Colonic mucosa (tissue), 4 donors: ENCODE measurements around the gene ANXA7. TPM values are rescaled to one million over a fixed set of nuclear protein-coding genes. Genes with fewer than 3 reads are reported as not detected.
"Not testable (repeated sequence)": the region's sequence is repeated elsewhere in the genome, so short reads cannot be mapped to it uniquely, and the experiment has no call there.

Experiments
- DNase-seq: peaks from one replicate; pipeline ENCODE4 v3.0.0-alpha.2; 2020
- H3K27ac ChIP-seq: fragments of 200-600 bp; one replicate; pipeline ENCODE4 v1.8.0; 2021
- H3K27me3 ChIP-seq: fragments of 200-600 bp; one replicate; pipeline ENCODE4 v1.8.0; 2021
- H3K36me3 ChIP-seq: fragments of 200-600 bp; one replicate; pipeline ENCODE4 v1.8.0; 2021
- H3K4me1 ChIP-seq: fragments of 200-600 bp; one replicate; pipeline ENCODE4 v1.8.0; 2021; ENCODE audit warnings: mild to moderate bottlenecking
- H3K4me3 ChIP-seq: fragments of 200-600 bp; one replicate; pipeline ENCODE4 v1.8.0; 2021
- H3K9ac ChIP-seq, 2 donors: one replicate each; pipeline ENCODE4 v1.7.0; 2013; ENCODE audit warnings: control low read depth in 2 of 2, low read depth in 2 of 2, low read length in 2 of 2
- H3K9me3 ChIP-seq: fragments of 200-600 bp; one replicate; pipeline ENCODE4 v1.8.0; 2021
- CTCF ChIP-seq: fragments of 200-600 bp; IDR thresholded peaks from one replicate; pipeline ENCODE4 v1.8.0; 2022; ENCODE audit warnings: antibody characterized with exemption, mild to moderate bottlenecking
- intact Hi-C: fragments of 100-400 bp; cut with DNase I; formaldehyde crosslinking; loops from one replicate; pipeline ENCODE4 v1.14.1; 2022
- total RNA-seq, 2 donors: library from RNA; stranded (reverse); fragmentation: NEBNext Ultra II Directional in 1 of 2; extraction: Animal tissue kit (Norgen Biotek cat#: 25700) in 1 of 2; gene quantifications; one replicate each; pipeline ENCODE4 v1.2.1, GENCODE V29; 2021
- donor health status: healthy.
- donor health status: DM: no; HTN: no; CAD: no.
- donor health status: DM: no; HTN: no; CAD: no.

The ANXA7 gene
- total RNA-seq, 2 donors from 2014 or later, result 120 to 133 TPM

DNA sequence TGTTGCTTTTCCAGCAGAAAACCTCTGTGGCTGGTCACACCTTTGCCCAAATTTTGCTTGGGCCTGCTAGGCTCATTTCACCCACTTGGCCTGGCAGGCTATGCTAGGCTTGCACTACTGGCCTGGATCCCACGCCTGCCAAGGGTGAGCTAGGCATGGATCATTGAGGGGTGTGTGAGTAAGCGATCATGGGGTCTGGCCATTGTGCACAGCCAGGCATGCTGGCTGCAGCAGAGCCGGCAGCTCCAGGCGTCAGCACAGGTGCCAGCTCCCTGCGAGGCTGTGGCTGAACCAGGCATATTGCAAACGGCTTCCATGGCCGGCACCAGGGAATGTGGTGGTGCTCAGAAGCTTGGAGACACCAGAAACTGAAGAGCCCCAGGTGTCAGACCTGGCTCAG, 74.4 kb downstream of the ANXA7 start:
- H3K36me3 ChIP-seq, result no peaks in the 10 kb centered on the region
- no peak overlapping the region for H3K27ac ChIP-seq
- intact Hi-C loops, result no loop called here
- H3K9ac ChIP-seq, result no peak overlapping the region
- H3K4me3 ChIP-seq, result no peak overlapping the region
- no peak for DNase-seq
- TF ChIP-seq CTCF, result no peak
- no peaks in the 10 kb centered on the region for H3K4me1 ChIP-seq
- no peaks in the 10 kb centered on the region for H3K9me3 ChIP-seq
- no peaks in the 10 kb centered on the region for H3K27me3 ChIP-seq

GRCh38 chr10:73338801-73339368, 75.0 kb downstream of the ANXA7 start:
- DNase-seq, result no peak
- H3K4me3 ChIP-seq, result no peak overlapping the region
- no peaks in the 10 kb centered on the region for H3K27me3 ChIP-seq
- H3K27ac ChIP-seq, result no peak overlapping the region
- no peak overlapping the region for H3K9ac ChIP-seq
- no peaks in the 10 kb centered on the region for H3K36me3 ChIP-seq
- intact Hi-C loops, result no loop called here
- H3K4me1 ChIP-seq, result no peaks in the 10 kb centered on the region
- H3K9me3 ChIP-seq, result no peaks in the 10 kb centered on the region
- no peak for TF ChIP-seq CTCF

DNA sequence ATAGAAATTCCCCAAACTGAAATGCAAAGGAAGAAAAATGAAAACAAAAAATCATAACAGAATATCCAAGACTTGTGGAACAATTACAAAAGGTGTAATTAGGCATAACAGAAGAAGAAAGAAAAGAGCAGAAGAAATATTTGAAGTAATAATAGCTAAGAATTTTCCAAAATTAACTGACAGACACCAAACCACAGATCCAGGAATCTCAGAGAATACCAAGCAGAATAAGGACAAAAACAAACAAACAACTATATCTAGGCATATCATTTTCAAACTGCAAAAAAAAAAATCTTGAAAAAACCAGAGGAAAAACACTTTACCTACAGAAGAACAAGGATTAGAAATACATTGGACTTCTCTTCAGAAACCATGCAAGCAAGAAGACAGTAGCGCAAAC, 80.7 kb downstream of the ANXA7 start:
- Histone ChIP-seq H3K9ac (no peak overlapping the region), H3K4me1 (no peaks in the 10 kb centered on the region), H3K4me3 (no peak overlapping the region), H3K9me3 (no peaks in the 10 kb centered on the region), H3K27me3 (no peaks in the 10 kb centered on the region), H3K27ac (no peak overlapping the region), H3K36me3 (no peaks in the 10 kb centered on the region)
- TF ChIP-seq CTCF, result no peak
- no peak for DNase-seq
- intact Hi-C loops, result no loop called here

GRCh38 chr10:73332379-73332778, 81.5 kb downstream of the ANXA7 start:
- Histone ChIP-seq H3K27me3 (no peaks in the 10 kb centered on the region), H3K4me3 (no peak overlapping the region), H3K4me1 (no peaks in the 10 kb centered on the region), H3K9me3 (no peaks in the 10 kb centered on the region), H3K36me3 (no peaks in the 10 kb centered on the region), H3K27ac (no peak overlapping the region), H3K9ac (no peak overlapping the region)
- TF ChIP-seq CTCF, result no peak
- intact Hi-C loops, result no loop called here
- DNase-seq, result no peak

DNA sequence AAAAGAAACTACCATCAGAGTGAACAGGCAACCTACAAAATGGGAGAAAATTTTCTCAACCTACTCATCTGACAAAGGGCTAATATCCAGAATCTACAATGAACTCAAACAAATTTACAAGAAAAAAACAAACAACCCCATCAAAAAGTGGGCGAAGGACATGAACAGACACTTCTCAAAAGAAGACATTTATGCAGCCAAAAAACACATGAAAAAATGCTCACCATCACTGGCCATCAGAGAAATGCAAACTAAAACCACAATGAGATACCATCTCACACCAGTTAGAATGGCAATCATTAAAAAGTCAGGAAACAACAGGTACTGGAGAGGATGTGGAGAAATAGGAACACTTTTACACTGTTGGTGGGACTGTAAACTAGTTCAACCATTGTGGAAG, 85.3 kb downstream of the ANXA7 start:
- H3K27me3 ChIP-seq, H3K9me3 ChIP-seq, intact Hi-C loops, H3K4me1 ChIP-seq, H3K36me3 ChIP-seq, DNase-seq, H3K9ac ChIP-seq, H3K4me3 ChIP-seq, H3K27ac ChIP-seq: not testable (repeated sequence)

DNA sequence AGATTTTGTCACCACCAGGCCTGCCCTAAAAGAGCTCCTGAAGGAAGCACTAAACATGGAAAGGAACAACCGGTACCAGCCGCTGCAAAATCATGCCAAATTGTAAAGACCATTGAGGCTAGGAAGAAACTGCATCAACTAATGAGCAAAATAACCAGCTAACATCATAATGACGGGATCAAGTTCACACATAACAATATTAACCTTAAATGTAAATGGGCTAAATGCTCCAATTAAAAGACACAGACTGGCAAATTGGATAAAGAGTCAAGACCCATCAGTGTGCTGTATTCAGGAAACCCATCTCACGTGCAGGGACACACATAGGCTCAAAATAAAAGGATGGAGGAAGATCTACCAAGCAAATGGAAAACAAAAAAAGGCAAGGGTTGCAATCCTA, 88.6 kb downstream of the ANXA7 start:
- H3K4me1 ChIP-seq, H3K4me3 ChIP-seq, H3K9ac ChIP-seq, H3K27me3 ChIP-seq, DNase-seq, H3K9me3 ChIP-seq, H3K36me3 ChIP-seq, intact Hi-C loops, H3K27ac ChIP-seq: not testable (repeated sequence)

Other genes with a start within 250 kb of the ANXA7 start
- gene ECD, start 246.1 kb downstream of the ANXA7 start, total RNA-seq, result 10 to 100 TPM; 17.1 to 18.2 TPM
- gene FAM149B1, start 245.9 kb downstream of the ANXA7 start, total RNA-seq, result 10 to 100 TPM; 14.0 to 16.4 TPM
- gene DNAJC9, start 166.8 kb downstream of the ANXA7 start, total RNA-seq, result 10 to 100 TPM; 14.4 to 34.8 TPM
- 100 to 1,000 TPM in 1 of 2 donors, 10 to 100 TPM in 1; 90.5 to 155 TPM for gene MRPS16, start 161.4 kb downstream of the ANXA7 start, total RNA-seq
- under 1 TPM; 0.64 to 0.72 TPM for gene CFAP70, start 55.2 kb downstream of the ANXA7 start, total RNA-seq
- gene MSS51, start 19.5 kb upstream of the ANXA7 start, total RNA-seq, result 1 to 10 TPM; 1.4 TPM
- gene PPP3CB, start 82.0 kb upstream of the ANXA7 start, total RNA-seq, result 10 to 100 TPM; 26.5 to 34.2 TPM
- 100 to 1,000 TPM in 1 of 2 donors, 10 to 100 TPM in 1; 70.8 to 151 TPM for gene USP54, start 177.3 kb upstream of the ANXA7 start, total RNA-seq
- not detected for gene MYOZ1, start 227.4 kb upstream of the ANXA7 start, total RNA-seq
- under 1 TPM in 1 of 2 donors, not detected in 1; 0.05 TPM for gene SYNPO2L, start 242.0 kb upstream of the ANXA7 start, total RNA-seq